Activated naive CD8-positive, alpha-beta T cell treated with anti-CD3 and anti-CD28 coated beads, Interleukin-2, amount 50 U/mL, for 24 hours (primary cell): Measurements from ENCODE around the gene DICER1.

ENCODE experiments used
- ATAC-seq: fragments of 150-1000 bp; cut with Tn5 transposase; one replicate; pipeline ENCODE4 v1.10.0; 2021
- DNase-seq: peaks from one replicate; pipeline ENCODE4 v3.0.0; 2021
- H3K27ac Mint-ChIP-seq: one replicate; pipeline ENCODE4 v1.8.0; 2021; ENCODE audit warnings: mild to moderate bottlenecking, mixed read lengths
- H3K27me3 Mint-ChIP-seq: one replicate; pipeline ENCODE4 v1.8.0; 2021; ENCODE audit warnings: mixed read lengths
- H3K36me3 Mint-ChIP-seq: one replicate; pipeline ENCODE4 v1.8.0; 2021; ENCODE audit warnings: low read depth, mixed read lengths
- H3K4me1 Mint-ChIP-seq: one replicate; pipeline ENCODE4 v1.8.0; 2021; ENCODE audit warnings: mixed read lengths
- H3K4me3 Mint-ChIP-seq: one replicate; pipeline ENCODE4 v1.8.0; 2021; ENCODE audit warnings: mild to moderate bottlenecking, moderate library complexity, mixed read lengths
- H3K9me3 Mint-ChIP-seq: one replicate; pipeline ENCODE4 v1.8.0; 2021; ENCODE audit warnings: mixed read lengths

The DICER1 gene

DNA sequence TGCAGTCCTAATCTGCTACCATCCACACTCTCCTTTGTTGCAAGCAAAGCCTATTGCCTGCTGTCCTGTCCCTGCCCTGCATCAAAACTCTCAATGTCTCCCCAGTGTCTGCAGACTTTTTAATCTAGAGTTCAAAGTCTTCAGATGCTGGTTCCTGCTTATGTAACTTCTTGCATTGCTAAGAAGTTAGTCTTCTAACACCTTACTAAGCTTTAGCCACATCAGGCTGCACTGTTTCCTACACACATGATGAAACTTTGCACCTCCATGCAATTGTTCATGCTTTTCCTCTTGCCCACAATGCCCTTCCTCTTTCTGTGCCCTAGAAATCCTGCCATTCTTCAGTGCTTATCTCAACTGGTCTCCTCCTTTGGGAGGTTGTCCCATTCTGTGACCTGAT lies 16.2 kb upstream of the DICER1 start:
- Mint-ChIP-seq H3K4me1 (no peaks in the 10 kb centered on the region), H3K36me3 (no peaks in the 10 kb centered on the region), H3K9me3 (no peaks in the 10 kb centered on the region), H3K27ac (no peak overlapping the region), H3K4me3 (no peak overlapping the region), H3K27me3 (no peaks in the 10 kb centered on the region)
- DNase-seq (no peak), ATAC-seq (no peak)

DNA sequence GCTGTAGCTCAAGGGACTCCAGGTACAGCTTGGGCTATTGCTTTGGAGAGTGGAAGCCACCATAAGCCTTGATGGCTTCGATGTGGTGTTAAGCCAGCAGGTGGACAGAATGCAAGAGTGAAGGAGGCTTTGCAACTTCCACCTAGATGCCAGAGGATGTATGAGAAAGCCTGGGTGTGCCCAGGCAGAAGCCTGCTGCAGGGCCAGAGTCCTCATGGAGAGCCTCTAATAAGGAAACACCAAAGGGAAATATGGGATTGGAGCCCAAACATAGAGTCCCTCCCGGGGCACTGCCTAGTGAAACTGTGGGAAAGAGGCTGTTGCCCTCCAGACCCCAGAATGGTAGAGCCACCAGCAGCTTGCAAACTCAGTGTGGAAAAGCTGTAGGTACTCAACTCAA lies 9.8 kb upstream of the DICER1 start:
- H3K4me1 Mint-ChIP-seq: no peaks in the 10 kb centered on the region
- H3K9me3 Mint-ChIP-seq: peaks cover 20% of the 10 kb centered on the region
- DNase-seq (no peak), ATAC-seq (no peak)
- no peak overlapping the region for H3K27ac Mint-ChIP-seq
- peaks cover 5% of the 10 kb centered on the region for H3K36me3 Mint-ChIP-seq
- H3K27me3 Mint-ChIP-seq: no peaks in the 10 kb centered on the region
- H3K4me3 Mint-ChIP-seq: no peak overlapping the region

DNA sequence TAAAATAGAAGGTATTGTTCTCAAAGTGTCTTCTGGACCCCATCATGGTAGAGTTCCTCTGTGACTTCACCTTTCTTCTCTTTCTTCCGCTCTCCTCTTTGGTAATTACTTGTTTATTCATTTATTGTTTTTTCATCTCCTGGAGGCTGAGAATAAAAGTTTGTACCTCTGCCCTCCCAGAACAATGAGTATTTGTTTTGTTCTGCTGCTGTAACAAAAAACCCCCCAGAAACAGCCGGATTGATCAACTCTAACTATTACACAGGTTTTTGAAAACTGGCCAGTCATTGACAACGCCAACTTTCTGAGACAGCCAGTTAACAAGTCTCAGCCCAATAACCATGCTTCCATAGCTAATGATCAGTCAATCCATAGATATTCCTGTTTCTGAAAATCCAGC lies 8.2 kb upstream of the DICER1 start:
- Mint-ChIP-seq H3K4me1 (no peaks in the 10 kb centered on the region), H3K4me3 (no peak overlapping the region)

DNA sequence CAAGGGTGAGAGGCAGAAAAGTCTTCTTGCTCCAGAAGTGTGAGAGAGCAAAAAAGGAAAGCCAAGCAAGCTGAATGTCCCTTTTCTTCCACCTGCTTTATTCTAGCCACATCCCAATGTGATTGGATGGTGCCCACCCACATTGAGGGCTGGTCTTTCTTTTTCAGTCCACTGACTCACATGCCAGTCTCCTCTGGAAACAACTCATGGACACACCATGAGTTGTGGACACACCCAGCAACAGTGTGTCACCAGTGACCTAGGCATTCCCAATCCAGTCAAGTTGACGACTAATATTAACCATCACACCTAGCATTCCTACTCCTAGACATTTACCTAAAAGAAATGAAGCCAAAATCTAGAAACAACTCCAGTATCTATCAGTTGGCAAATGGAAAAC lies 7.2 kb upstream of the DICER1 start:
- H3K27ac Mint-ChIP-seq: no peak overlapping the region
- ATAC-seq (no peak), DNase-seq (no peak)
- H3K4me1 Mint-ChIP-seq: no peaks in the 10 kb centered on the region
- peaks cover 20% of the 10 kb centered on the region for H3K9me3 Mint-ChIP-seq
- H3K36me3 Mint-ChIP-seq: peaks cover 5% of the 10 kb centered on the region
- no peaks in the 10 kb centered on the region for H3K27me3 Mint-ChIP-seq
- H3K4me3 Mint-ChIP-seq: no peak overlapping the region

More for the DNA sequence above, 8.2 kb upstream of the DICER1 start:
- no peak overlapping the region for H3K27ac Mint-ChIP-seq
- no peak for ATAC-seq
- H3K27me3 Mint-ChIP-seq: no peaks in the 10 kb centered on the region
- H3K36me3 Mint-ChIP-seq: peaks cover 5% of the 10 kb centered on the region
- peaks cover 20% of the 10 kb centered on the region for H3K9me3 Mint-ChIP-seq
- DNase-seq: no peak

DNA sequence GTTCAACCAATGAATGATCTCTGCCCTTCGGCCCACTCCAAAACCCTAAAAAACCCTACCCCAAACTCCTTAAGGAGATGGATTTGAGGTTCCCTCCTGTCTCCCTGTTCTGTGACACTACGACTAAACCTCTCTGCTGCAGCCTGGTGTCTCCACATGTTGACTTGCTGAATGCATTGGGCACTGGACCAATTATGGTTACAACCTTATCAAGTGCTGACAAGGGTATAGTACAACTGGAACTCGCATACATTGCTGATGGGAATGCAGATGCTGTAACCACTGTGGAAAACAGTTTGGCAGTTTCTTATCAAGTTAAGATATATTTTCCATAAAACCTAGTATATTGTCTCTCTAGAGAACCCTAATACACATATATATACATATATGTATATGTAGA lies 6.3 kb upstream of the DICER1 start:
- no peak for ATAC-seq
- Mint-ChIP-seq H3K27ac (no peak overlapping the region), H3K4me1 (peaks cover 1% of the 10 kb centered on the region)

DNA sequence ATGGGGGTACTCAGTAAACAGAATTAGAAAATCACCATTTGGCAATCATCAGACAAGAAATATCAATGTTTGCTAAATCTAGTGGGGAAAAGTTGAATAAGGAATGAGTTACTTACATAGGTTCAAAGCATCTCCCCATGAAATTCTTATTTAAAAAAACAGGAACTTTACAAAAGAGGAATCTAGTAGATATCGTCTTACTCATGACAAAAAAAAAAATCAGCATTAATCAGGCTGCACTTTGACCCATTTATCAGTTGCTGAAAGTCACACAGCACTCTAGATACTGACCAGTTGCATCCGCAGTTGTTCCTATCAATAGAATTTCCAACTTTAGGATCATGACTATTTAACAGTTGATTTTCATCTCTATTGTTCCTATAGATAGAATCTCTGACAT lies 5.8 kb upstream of the DICER1 start:
- peaks cover 3% of the 10 kb centered on the region for H3K4me1 Mint-ChIP-seq
- no peak overlapping the region for H3K27ac Mint-ChIP-seq
- peaks cover 5% of the 10 kb centered on the region for H3K36me3 Mint-ChIP-seq
- no peak for DNase-seq
- no peak for ATAC-seq
- H3K27me3 Mint-ChIP-seq: no peaks in the 10 kb centered on the region
- H3K4me3 Mint-ChIP-seq: no peak overlapping the region
- peaks cover 19% of the 10 kb centered on the region for H3K9me3 Mint-ChIP-seq

More for the DNA sequence above, 6.3 kb upstream of the DICER1 start:
- no peak for DNase-seq
- Mint-ChIP-seq H3K9me3 (peaks cover 20% of the 10 kb centered on the region), H3K36me3 (peaks cover 5% of the 10 kb centered on the region), H3K27me3 (no peaks in the 10 kb centered on the region), H3K4me3 (no peak overlapping the region)

DNA sequence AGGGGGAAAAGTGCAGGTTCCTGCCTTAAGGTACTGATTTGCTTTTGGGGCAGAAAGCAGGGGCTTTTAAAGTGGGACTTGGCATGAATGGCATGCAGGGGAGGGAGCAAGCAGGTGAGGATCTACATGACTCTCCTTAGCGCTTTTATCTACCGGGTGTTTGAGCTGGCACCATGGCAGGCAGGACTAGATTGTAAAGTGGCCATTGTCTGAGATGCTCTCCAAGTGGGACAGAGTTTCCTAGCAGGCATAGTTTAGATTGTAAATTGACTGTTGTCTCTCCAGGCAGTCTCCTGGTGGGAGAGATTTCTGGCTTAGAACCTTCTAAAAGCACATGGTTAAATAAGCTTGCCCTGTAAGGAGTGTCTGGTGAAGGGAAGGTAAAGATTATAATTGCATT lies 5.3 kb upstream of the DICER1 start:
- DNase-seq (no peak), ATAC-seq (no peak)
- H3K36me3 Mint-ChIP-seq: peaks cover 5% of the 10 kb centered on the region
- H3K4me1 Mint-ChIP-seq: peaks cover 7% of the 10 kb centered on the region
- no peak overlapping the region for H3K4me3 Mint-ChIP-seq
- peaks cover 15% of the 10 kb centered on the region for H3K9me3 Mint-ChIP-seq
- H3K27ac Mint-ChIP-seq: no peak overlapping the region
- H3K27me3 Mint-ChIP-seq: no peaks in the 10 kb centered on the region

DNA sequence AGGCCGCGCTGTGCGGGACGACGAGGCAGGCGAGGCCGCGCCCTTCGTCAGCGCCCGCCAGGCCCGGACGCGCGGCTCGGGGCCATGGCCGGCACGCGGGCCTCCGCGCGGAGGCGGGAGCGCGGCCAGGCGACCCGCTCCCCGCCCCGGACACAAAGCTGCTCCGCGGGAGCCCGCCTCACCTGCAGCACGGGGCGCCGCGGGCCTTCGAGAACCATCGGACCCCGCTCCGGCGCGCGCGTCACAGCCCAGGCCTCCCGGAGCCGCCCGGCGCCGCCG lies 342 bp downstream of the DICER1 start:
- Mint-ChIP-seq H3K27me3 (no peaks in the 10 kb centered on the region), H3K4me1 (peaks cover 45% of the 10 kb centered on the region), H3K27ac (no peak overlapping the region), H3K9me3 (no peaks in the 10 kb centered on the region), H3K36me3 (peaks cover 14% of the 10 kb centered on the region), H3K4me3 (peak overlapping the region; percentile 91)
- ATAC-seq (peak; percentile 30), DNase-seq (no peak)

DNA sequence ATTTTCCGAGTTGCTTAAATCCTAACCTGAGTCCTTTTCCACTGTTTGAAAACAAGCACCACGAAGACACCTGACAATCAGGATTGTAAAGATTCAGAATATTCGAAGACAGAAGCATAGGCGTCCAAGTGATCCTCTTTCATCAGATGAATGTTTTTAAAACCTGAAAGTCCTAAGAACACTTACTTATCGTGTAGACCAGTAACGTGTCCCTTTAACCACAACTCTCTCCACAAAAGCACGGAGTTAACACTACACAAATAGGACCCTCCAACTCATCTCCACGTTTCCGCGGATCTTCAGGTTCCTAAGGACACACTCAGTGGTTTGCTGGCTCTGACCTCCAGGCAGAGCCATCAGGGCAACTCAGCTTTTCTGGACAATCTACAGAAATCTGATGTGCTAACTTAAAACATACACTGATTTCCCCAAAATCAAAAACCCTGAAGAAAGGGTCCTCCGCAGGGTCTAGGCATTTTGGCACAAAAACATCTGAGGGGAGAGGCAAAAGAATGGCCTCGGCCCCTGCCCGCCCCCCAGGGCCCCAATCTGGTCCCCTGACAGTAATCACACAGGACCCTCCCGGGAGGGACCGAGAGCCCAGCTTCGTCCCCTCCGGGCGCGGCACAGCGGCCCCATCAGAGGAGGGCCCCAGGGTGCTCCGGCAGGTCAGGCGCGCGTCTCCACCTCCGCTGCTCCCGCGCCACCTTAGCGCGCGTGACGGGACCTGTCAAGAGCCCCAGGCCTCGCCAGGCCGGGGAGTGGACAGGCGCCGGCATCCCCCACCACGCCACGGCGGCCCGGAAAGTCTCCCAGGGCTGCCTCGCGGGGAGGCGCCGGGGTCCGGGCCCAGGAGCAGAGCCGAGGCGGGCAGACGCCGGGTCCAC lies 925 bp downstream of the DICER1 start:
- peak overlapping the region; percentile 86 for H3K4me3 Mint-ChIP-seq
- H3K36me3 Mint-ChIP-seq: peaks cover 14% of the 10 kb centered on the region
- ATAC-seq (peak; percentile 17), DNase-seq (peak; percentile 48)
- H3K4me1 Mint-ChIP-seq: peaks cover 51% of the 10 kb centered on the region
- H3K9me3 Mint-ChIP-seq: no peaks in the 10 kb centered on the region
- H3K27ac Mint-ChIP-seq: peak overlapping the region; percentile 79
- no peaks in the 10 kb centered on the region for H3K27me3 Mint-ChIP-seq

DNA sequence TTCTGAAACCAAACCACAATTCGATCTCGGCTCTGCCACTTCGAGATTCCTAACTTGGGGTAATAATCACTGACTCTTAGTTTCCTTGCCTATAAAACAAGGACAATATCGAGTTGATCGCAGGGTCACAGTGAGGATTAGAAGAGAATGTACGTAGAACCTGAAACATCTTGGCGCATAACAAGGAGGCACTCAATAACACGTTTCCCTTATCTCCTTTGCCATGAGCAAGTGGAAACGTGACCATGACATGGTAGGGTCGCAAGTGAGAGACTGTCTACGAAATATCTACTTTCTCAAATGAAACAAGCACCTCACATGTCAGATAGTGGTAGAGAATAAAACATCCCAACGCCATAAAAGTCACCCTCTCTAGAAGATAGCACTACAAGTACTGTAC lies 2.3 kb downstream of the DICER1 start:
- DNase-seq: no peak
- Mint-ChIP-seq H3K27ac (peak overlapping the region; percentile 79), H3K27me3 (no peaks in the 10 kb centered on the region), H3K4me1 (peaks cover 64% of the 10 kb centered on the region), H3K9me3 (no peaks in the 10 kb centered on the region), H3K36me3 (peaks cover 14% of the 10 kb centered on the region), H3K4me3 (peak overlapping the region; percentile 86)
- no peak for ATAC-seq

DNA sequence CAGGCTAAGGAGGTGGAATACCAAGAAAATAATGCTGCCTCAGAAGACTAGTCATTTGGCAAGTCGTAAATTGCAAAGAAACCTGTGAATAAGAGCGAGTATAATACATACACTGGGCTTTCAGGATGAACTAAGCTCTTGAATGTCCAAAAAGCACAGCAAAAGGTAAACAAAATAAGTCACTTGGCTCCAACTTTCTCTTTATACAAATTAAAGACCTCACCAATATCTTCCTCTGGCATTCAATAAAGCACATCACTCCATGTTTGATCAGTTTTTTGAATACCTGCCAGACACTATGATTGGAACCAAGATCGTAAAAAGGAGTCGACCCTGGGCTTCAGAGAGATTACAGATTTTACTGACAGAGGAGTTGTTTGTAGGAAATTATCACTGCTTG lies 3.5 kb downstream of the DICER1 start:
- no peak overlapping the region for H3K27ac Mint-ChIP-seq
- DNase-seq (no peak), ATAC-seq (no peak)
- H3K27me3 Mint-ChIP-seq: no peaks in the 10 kb centered on the region
- H3K4me3 Mint-ChIP-seq: no peak overlapping the region
- H3K4me1 Mint-ChIP-seq: peaks cover 74% of the 10 kb centered on the region
- peaks cover 14% of the 10 kb centered on the region for H3K36me3 Mint-ChIP-seq
- H3K9me3 Mint-ChIP-seq: no peaks in the 10 kb centered on the region

DNA sequence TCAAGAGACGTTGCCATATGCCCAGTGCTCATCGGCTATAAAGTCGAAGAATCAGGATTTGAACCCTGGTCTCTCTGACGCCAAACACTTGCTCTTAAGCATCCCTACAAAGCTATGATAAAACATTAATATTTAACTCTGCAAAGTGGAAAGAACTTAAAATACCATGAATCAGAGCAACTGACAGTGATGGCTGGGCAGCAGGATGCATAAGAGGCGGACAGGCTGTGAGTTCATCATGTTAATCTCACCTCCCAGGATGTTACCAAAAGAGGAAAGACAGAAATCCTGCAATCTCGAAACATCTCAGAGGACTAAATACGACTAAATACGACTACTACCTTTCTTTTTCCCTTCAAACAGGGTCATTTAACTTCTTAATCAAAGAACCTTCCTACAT lies 5.8 kb downstream of the DICER1 start:
- ATAC-seq: no peak
- no peak overlapping the region for H3K27ac Mint-ChIP-seq

DNA sequence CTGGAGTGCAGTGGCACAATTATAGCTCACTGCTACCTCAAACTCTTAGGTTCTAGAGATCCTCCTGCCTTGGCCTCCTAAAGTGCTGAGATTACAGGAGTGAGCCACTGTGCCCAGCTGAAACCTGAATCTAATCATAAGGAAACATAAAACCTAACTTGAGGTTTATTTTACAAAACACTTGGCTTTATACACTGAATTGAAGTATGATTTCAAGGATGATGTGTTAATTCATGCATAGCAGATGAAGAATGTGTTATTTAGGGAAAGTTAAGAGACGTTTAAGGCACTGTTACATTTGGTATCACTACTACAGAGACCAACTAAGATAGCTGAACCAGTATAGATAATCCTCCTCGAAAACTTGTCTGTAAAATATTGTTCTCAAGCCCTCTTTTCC lies 6.4 kb downstream of the DICER1 start:
- Mint-ChIP-seq H3K9me3 (peaks cover 9% of the 10 kb centered on the region), H3K36me3 (peaks cover 24% of the 10 kb centered on the region), H3K27me3 (no peaks in the 10 kb centered on the region), H3K27ac (no peak overlapping the region), H3K4me1 (peaks cover 85% of the 10 kb centered on the region), H3K4me3 (no peak overlapping the region)
- ATAC-seq (no peak), DNase-seq (no peak)

More for the DNA sequence above, 5.8 kb downstream of the DICER1 start:
- Mint-ChIP-seq H3K4me1 (peaks cover 83% of the 10 kb centered on the region), H3K27me3 (no peaks in the 10 kb centered on the region), H3K9me3 (peaks cover 4% of the 10 kb centered on the region), H3K4me3 (no peak overlapping the region), H3K36me3 (peaks cover 21% of the 10 kb centered on the region)
- DNase-seq: no peak

DNA sequence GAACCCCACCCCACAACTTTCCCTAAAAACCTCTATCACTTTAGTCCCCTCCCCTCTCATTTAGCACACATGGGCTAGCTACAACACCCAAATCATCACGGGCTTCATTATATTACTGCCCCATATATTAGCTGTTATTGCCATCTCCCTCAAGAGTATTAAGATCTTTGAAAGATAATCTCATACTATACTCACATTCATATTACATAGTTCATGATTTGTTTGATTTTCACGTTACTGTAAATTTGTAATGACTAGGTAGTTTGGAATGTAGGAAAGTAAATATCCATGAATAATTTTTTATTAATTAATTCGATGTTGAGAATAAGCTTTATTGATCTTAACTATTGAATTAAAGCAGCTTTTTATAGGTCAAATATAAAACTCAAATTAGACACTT lies 7.9 kb downstream of the DICER1 start:
- Mint-ChIP-seq H3K36me3 (peaks cover 31% of the 10 kb centered on the region), H3K4me1 (peaks cover 79% of the 10 kb centered on the region), H3K27ac (no peak overlapping the region), H3K9me3 (peaks cover 18% of the 10 kb centered on the region), H3K4me3 (no peak overlapping the region), H3K27me3 (no peaks in the 10 kb centered on the region)
- no peak for DNase-seq
- no peak for ATAC-seq

DNA sequence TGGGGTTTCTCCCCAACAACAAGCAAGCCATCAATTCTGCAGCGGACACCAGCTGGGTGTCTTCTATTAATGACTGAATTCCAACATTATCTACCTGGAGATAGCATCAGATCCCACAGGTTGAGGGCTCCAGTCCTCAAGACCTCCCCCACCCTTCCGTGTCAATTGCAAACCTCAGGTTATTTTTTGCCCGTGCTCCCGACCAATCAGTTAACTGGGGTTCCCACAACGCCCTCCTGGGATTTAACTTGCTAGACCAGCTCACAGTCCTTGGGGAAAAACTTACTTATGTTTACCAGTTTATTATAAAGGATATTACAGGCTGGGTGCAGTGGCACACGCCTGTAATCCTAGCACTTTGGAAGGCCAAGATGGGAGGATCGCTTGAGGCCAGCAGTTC lies 9.7 kb downstream of the DICER1 start:
- Mint-ChIP-seq H3K36me3 (peaks cover 22% of the 10 kb centered on the region), H3K27me3 (no peaks in the 10 kb centered on the region), H3K9me3 (peaks cover 18% of the 10 kb centered on the region), H3K27ac (no peak overlapping the region), H3K4me1 (peaks cover 81% of the 10 kb centered on the region), H3K4me3 (no peak overlapping the region)
- no peak for DNase-seq
- no peak for ATAC-seq
